GM12874 (cell line): ENCODE data around the gene ABL2.

Experiments used
- TF ChIP-seq, protein P1 (sequence below): IDR thresholded peaks from 2 replicates; pipeline ENCODE4 v1.5.1; 2011; ENCODE audit warnings: low read depth, mild to moderate bottlenecking, control low read depth, low read length, moderate library complexity; ENCODE audit not compliant: insufficient read depth

ABL2 gene

DNA sequence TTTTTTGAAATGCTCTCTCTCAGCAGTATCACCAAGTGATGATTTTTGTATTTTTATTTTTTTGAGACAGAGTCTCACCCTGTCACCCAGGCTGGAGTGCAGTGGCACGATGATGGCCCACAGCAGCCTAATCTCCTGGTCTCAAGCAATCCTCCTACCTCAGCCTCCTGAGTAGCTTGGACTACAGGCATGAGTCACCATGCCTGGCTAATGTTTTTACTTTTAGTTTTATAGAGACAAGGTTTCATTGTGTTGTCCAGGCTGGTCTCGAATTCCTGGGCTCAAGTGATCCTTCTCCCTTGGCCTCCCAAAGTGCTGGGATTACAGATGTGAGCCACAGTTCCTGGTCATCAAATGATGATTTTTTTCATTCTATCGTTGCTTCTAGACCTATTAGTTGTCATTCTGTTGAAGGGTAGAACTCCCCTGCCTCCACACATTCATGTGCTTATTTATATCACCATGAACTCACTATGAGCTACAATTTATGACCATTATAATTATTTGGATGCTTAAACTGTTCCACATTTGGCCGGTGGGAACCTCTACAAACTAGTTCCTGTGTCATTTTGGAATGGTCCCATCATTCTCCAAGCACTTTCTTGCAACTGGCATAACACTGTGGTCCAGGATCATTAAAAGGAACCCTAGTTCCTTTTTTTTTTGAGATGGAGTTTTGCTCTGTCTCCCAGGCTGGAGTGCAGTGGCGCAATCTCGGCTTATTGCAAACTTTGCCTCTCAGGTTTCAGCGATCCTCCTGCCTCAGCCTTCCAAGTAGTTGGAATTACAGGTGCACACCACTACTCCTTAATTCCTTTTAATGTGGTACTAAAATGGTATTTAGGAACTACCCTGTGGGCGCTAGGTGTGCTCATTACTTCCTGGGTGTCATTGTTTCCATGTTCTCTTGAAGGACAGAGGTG is 167.9 kb downstream of the ABL2 start:
- TF ChIP-seq, protein P1, sequence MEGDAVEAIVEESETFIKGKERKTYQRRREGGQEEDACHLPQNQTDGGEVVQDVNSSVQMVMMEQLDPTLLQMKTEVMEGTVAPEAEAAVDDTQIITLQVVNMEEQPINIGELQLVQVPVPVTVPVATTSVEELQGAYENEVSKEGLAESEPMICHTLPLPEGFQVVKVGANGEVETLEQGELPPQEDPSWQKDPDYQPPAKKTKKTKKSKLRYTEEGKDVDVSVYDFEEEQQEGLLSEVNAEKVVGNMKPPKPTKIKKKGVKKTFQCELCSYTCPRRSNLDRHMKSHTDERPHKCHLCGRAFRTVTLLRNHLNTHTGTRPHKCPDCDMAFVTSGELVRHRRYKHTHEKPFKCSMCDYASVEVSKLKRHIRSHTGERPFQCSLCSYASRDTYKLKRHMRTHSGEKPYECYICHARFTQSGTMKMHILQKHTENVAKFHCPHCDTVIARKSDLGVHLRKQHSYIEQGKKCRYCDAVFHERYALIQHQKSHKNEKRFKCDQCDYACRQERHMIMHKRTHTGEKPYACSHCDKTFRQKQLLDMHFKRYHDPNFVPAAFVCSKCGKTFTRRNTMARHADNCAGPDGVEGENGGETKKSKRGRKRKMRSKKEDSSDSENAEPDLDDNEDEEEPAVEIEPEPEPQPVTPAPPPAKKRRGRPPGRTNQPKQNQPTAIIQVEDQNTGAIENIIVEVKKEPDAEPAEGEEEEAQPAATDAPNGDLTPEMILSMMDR, result no peak

DNA sequence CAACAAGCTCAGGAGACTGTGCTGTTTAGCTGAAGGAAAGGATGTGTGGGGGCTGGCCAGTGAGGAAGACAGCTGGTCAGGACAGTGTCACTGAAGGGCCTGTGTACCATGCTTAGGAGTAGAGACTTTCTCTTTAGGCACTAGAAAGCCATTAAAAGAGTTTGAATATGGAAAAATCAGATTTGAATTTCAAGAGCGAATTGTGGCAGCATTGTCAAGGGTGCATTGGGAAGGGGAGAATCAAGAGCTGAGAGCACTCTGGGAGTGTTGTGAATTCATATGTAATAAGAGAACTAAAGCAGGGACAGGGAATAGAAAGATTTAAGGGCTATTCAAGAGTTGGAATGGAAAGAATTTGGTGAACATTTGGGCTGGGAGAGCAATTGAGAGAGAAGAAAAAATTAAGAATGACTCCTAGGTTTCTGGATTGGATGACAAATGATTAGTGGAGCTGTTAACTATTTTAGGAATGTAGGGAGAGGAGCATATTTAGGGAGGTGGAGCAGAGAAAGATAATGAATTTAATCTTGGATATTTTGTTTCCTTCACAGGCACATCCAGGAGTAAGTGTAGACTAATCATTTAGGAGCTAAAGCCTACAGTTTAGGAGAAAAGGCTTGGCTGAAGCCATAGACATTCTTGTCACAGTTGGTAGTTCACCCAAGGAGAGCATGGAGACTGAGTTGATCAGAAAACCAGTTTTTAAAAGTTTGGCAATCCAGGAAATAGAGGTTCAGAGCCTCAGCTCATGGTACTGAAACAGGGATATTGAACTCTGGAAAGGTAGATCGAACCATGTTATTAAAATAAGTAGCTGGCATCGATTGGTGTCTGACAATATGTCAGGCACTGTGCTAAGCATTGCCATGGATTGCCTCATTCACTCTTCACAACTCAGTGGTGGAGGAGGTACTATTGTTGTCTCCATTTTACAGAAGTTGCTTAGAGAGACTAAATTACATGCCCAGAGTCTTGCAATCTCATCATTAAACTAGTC is 170.7 kb downstream of the ABL2 start:
- TF ChIP-seq, protein P1, result no peak

DNA sequence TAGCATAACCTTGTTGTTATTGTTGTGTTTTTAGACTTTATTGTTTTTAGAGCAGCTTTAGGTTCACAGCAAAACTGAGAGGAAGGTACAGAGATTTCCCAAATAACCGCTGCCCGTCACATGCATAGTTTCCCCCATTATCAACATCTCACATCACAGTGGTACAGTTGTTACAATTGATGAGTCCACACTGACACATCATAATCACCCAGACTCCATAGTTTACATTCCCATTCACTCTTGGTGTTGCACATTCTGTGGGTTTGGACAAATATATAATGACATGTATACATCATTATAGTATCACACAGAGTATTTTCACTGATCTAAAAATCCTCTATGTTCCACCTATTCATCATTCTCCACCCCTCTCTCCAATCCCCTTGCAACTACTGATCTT is 173.5 kb downstream of the ABL2 start:
- TF ChIP-seq, protein P1, result no peak

DNA sequence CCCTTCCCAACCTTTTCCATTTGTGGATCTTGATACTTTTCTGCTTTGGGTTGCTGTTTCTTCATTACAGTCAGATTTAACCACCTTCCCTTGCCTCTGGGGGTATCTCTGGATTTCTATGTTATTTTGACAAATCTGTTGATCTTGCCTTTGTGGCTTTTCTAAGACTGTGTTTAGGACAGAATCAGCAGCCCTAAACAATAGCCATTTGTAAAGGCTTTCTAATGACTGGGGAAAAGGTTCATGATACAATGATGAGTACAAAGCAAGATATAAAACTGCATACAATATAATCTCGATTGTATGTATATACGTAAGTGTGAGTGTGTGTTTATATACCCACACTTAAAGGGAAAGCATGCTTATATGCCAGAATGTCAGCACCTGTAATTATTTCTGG is 176.0 kb downstream of the ABL2 start:
- TF ChIP-seq, protein P1, result no peak

DNA sequence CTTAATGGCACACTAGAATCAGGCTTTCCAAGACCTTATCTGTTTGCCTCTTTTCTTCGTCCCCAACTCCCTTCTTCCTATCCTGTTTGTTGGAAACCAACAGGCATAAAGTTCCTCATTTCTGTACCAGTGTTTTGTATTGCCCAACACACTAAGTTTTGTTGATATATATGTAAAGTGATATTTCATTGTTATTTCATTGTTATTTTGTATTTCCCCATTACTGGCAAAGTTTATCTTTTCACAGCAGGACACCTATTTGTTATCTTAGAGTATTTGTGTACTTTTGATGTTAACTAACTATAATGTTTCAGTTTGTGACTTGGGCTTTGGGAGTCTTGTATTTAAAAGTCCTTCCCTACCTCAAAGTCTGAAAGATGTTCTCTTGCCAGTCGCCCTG is 176.7 kb downstream of the ABL2 start:
- TF ChIP-seq, protein P1, result no peak
